Kidney (tissue), 14 donors: ENCODE data around the gene RTP5. TPM values are rescaled to one million over a fixed set of nuclear protein-coding genes. Genes with fewer than 3 reads are reported as not detected.

Experiments used
- DNase-seq, 5 donors: peaks; one replicate each; pipeline ENCODE4 v3.0.0-alpha.2; 2013 to 2020
- FAIRE-seq: peaks from 2 replicates; lab custom pipeline; 2012; peaks lifted over from hg19 to GRCh38; lab: Jason Lieb, UNC
- H3K27ac ChIP-seq, 2 donors: one replicate each; pipeline ENCODE4 v1.7.0; 2013; ENCODE audit warnings: low read depth in 2 of 2, low read length in 2 of 2, inconsistent platforms in 1 of 2
- H3K27me3 ChIP-seq: one replicate; pipeline ENCODE4 v1.7.1; 2013; ENCODE audit warnings: low read length, inconsistent platforms; ENCODE audit not compliant: control insufficient read depth, insufficient read depth
- H3K36me3 ChIP-seq, 3 donors: one replicate each; pipeline versions ENCODE4 v1.7.0 to v1.7.1; 2013; ENCODE audit warnings: low read length in 3 of 3, control low read depth in 1 of 3, inconsistent platforms in 1 of 3; ENCODE audit not compliant: insufficient read depth in 3 of 3, control insufficient read depth in 2 of 3
- H3K4me1 ChIP-seq, 3 donors: one replicate each; pipeline versions ENCODE4 v1.7.0 to v1.7.1; 2013; ENCODE audit warnings: low read length in 3 of 3, inconsistent platforms in 1 of 3, low read depth in 1 of 3; ENCODE audit not compliant: control insufficient read depth in 2 of 3, insufficient read depth in 2 of 3
- H3K4me3 ChIP-seq, 3 donors: one replicate each; pipeline versions ENCODE4 v1.7.0 to v1.8.1; 2013; ENCODE audit warnings: low read length in 3 of 3, control low read depth in 1 of 3, inconsistent platforms in 1 of 3
- H3K9ac ChIP-seq, 3 donors: one replicate each; pipeline versions ENCODE4 v1.7.0 to v1.7.1; 2013; ENCODE audit warnings: low read length in 3 of 3, control low read depth in 1 of 3, inconsistent platforms in 1 of 3
- H3K9me3 ChIP-seq, 3 donors: one replicate each; pipeline versions ENCODE4 v1.7.0 to v1.7.1; 2013; ENCODE audit warnings: low read length in 3 of 3, control low read depth in 1 of 3, inconsistent platforms in 1 of 3; ENCODE audit not compliant: control insufficient read depth in 2 of 3, insufficient read depth in 1 of 3
- intact Hi-C: fragments of 100-400 bp; cut with DNase I; formaldehyde crosslinking; loops from one replicate; pipeline ENCODE4 v1.11.1; 2022
- polyA plus RNA-seq: library from polyadenylated mRNA; stranded (reverse); fragments of 350-450 nt; fragmentation: Illumina TruSeq; extraction: RNeasy Lipid Tissue Mini Kit (QIAGEN cat#74804); gene quantifications from one replicate; pipeline ENCODE4 v1.2.3, GENCODE V29; 2014; ENCODE audit warnings: low read depth, low replicate concordance; ENCODE audit not compliant: insufficient read depth
- total RNA-seq: library from RNA; stranded (reverse); fragmentation: NEBNext Ultra II Directional; extraction: Animal tissue kit (Norgen Biotek cat#: 25700); gene quantifications from one replicate; pipeline ENCODE4 v1.2.1, GENCODE V29; 2021
- TF ChIP-seq, protein P1 (sequence below): IDR thresholded peaks from 3 replicates; pipeline ENCODE4 v1.5.1; 2012; ENCODE audit warnings: mild to moderate bottlenecking, moderate library complexity, borderline replicate concordance; ENCODE audit not compliant: insufficient read depth; ENCODE audit errors: extremely low read depth
- donor health status: control.
- donor health status: control.
- donor health status: control.
- donor health status: control.
- donor health status: control.
- donor health status: DM: yes; HTN: yes; CAD: no.
- donor health status: Normal renal cell carcinoma (clear cell type).

The RTP5 gene
- total and polyA plus RNA-seq, 2 donors from 2014 or later = 0.13 TPM; not detected in 1

- no peak overlapping the region for H3K9ac ChIP-seq
- TF ChIP-seq, protein P1, sequence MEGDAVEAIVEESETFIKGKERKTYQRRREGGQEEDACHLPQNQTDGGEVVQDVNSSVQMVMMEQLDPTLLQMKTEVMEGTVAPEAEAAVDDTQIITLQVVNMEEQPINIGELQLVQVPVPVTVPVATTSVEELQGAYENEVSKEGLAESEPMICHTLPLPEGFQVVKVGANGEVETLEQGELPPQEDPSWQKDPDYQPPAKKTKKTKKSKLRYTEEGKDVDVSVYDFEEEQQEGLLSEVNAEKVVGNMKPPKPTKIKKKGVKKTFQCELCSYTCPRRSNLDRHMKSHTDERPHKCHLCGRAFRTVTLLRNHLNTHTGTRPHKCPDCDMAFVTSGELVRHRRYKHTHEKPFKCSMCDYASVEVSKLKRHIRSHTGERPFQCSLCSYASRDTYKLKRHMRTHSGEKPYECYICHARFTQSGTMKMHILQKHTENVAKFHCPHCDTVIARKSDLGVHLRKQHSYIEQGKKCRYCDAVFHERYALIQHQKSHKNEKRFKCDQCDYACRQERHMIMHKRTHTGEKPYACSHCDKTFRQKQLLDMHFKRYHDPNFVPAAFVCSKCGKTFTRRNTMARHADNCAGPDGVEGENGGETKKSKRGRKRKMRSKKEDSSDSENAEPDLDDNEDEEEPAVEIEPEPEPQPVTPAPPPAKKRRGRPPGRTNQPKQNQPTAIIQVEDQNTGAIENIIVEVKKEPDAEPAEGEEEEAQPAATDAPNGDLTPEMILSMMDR = no peak
- no peak overlapping the region for H3K4me3 ChIP-seq
- intact Hi-C loops = no loop called here
- no peak for FAIRE-seq
- H3K9me3 ChIP-seq = no peaks in the 10 kb centered on the region
- peak in 2 of 5 donors; percentile 34 to 68 for DNase-seq
- no peaks in the 10 kb centered on the region for H3K36me3 ChIP-seq
- peaks cover 0 to 2% (median 0%) of the 10 kb centered on the region in 3 donors for H3K4me1 ChIP-seq
- no peak overlapping the region for H3K27ac ChIP-seq
- no peaks in the 10 kb centered on the region for H3K27me3 ChIP-seq
These were observed 15.7 kb upstream of the RTP5 start for GRCh38 chr2:241853651-241854341.

DNA sequence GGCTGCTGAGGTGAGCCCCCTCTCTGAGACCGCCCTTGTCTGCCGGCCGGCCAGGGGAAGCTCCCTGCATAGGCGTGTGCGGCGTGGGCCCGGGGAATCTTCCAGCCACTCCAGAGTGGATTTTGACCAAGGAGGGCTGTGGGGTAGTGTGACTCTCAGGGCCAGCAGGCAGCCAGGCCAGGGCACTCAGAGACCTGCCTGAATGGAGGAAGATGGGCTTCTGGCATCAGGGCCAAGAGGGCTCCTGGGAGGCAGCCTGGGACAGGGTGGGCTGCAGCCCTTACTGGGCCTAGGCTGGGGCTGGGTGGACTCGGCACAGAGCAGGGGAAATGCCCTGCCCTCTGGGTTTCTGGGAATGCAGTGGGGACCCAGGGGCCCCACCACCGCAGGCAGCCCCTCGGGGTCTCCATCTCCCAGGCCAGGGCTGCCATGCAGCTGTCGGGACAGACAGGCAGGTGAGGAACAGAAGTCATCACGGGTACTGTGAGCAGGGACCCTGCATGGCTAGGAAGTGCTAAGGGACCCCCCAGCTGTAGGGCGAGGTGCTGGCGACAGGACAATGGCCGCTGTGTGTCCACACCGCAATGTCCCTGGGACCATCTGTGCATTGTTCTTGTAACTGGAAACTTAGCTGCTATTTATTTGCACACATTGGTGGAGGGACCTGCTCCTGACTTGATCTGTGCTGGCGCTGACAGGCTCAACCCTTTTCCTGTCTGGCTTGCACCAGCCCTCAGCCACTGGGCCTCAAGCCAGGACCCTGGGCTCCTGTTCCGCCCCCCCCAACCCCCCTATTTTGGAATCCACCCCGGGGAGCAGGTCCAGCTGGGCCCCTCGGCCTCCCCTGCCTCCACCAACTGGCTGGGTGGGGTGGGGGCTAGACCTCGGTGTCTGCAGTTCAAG, 14.9 kb upstream of the RTP5 start:
- Histone ChIP-seq H3K36me3 (no peaks in the 10 kb centered on the region), H3K9ac (no peak overlapping the region), H3K4me1 (peaks cover 0 to 6% (median 0%) of the 10 kb centered on the region in 3 donors), H3K4me3 (no peak overlapping the region), H3K27ac (no peak overlapping the region), H3K9me3 (no peaks in the 10 kb centered on the region), H3K27me3 (no peaks in the 10 kb centered on the region)
- DNase-seq = peak in 2 of 5 donors; percentile 36 to 69
- FAIRE-seq = no peak
- intact Hi-C loops = no loop called here
- TF ChIP-seq, protein P1 = no peak

GRCh38 chr2:241855245-241855887, 14.2 kb upstream of the RTP5 start:
- no peaks in the 10 kb centered on the region for H3K27me3 ChIP-seq
- no peaks in the 10 kb centered on the region for H3K36me3 ChIP-seq
- H3K9ac ChIP-seq = no peak overlapping the region
- intact Hi-C loops = no loop called here
- peak in 1 of 5 donors; percentile 74 for DNase-seq
- FAIRE-seq = no peak
- TF ChIP-seq, protein P1 = no peak
- no peaks in the 10 kb centered on the region for H3K9me3 ChIP-seq
- peaks cover 0 to 6% (median 0%) of the 10 kb centered on the region in 3 donors for H3K4me1 ChIP-seq
- H3K27ac ChIP-seq = no peak overlapping the region
- H3K4me3 ChIP-seq = no peak overlapping the region
